GM23338 (cell line): ENCODE measurements around the gene ADGRL3. TPM values are rescaled to one million over a fixed set of nuclear protein-coding genes. Genes with fewer than 3 reads are reported as not detected.

ENCODE experiments used
- ATAC-seq: fragments of 200-7000 bp; cut with Tn5 transposase; 3 replicates; pipeline ENCODE4 v1.9.1; 2020
- DNase-seq: peaks from one replicate; pipeline ENCODE4 v3.0.0-alpha.2; 2015; ENCODE audit warnings: low spot score
- H2AFZ ChIP-seq: fragments of 200-600 bp; sonication (generic); 2 replicates; pipeline ENCODE4 v1.8.0; 2016; ENCODE audit warnings: antibody characterized with exemption, mild to moderate bottlenecking, moderate library complexity
- H3F3A ChIP-seq: fragments of 200-600 bp; sonication (generic); replicated peaks from 2 replicates; pipeline ENCODE4 v1.8.0; 2017; ENCODE audit warnings: antibody characterized with exemption, mixed run types, low read depth
- H3K27ac ChIP-seq: fragments of 200-600 bp; sonication (generic); 2 replicates; pipeline ENCODE4 v1.6.1; 2016; ENCODE audit warnings: low read depth
- H3K27me3 ChIP-seq: fragments of 200-600 bp; sonication (generic); 2 replicates; pipeline ENCODE4 v1.8.0; 2016; ENCODE audit warnings: mild to moderate bottlenecking, mixed run types, moderate library complexity; ENCODE audit not compliant: insufficient read depth
- H3K36me3 ChIP-seq: fragments of 200-600 bp; sonication (generic); 2 replicates; pipeline ENCODE4 v1.8.0; 2016; ENCODE audit warnings: mild to moderate bottlenecking; ENCODE audit not compliant: insufficient read depth
- H3K4me1 ChIP-seq: fragments of 200-600 bp; sonication (generic); 2 replicates; pipeline ENCODE4 v1.8.0; 2016; ENCODE audit warnings: mild to moderate bottlenecking, moderate library complexity; ENCODE audit not compliant: insufficient read depth
- H3K4me2 ChIP-seq: fragments of 200-600 bp; sonication (generic); 2 replicates; pipeline ENCODE4 v1.7.1; 2017; ENCODE audit warnings: mixed run types
- H3K4me3 ChIP-seq: fragments of 200-600 bp; sonication (generic); 2 replicates; pipeline ENCODE4 v1.6.1; 2016; ENCODE audit warnings: mixed run types
- H3K79me2 ChIP-seq: fragments of 200-600 bp; sonication (generic); replicated peaks from 2 replicates; pipeline ENCODE4 v1.8.0; 2017; ENCODE audit warnings: mild to moderate bottlenecking; ENCODE audit not compliant: insufficient read depth
- H3K9me2 ChIP-seq: fragments of 200-600 bp; sonication (generic); 2 replicates; pipeline ENCODE4 v1.8.0; 2017; ENCODE audit not compliant: insufficient read depth
- H4K20me1 ChIP-seq: fragments of 200-600 bp; sonication (generic); replicated peaks from 2 replicates; pipeline ENCODE4 v1.8.0; 2017; ENCODE audit warnings: mild to moderate bottlenecking; ENCODE audit not compliant: insufficient read depth
- H3K27ac Mint-ChIP-seq: 2 replicates; pipeline ENCODE4 v1.8.0; 2020; ENCODE audit warnings: inconsistent platforms, mild to moderate bottlenecking, moderate library complexity, mixed read lengths
- H3K27me3 Mint-ChIP-seq: 3 replicates; pipeline ENCODE4 v1.8.0; 2022; ENCODE audit warnings: low read depth, mild to moderate bottlenecking, moderate library complexity, mixed read lengths, inconsistent platforms; ENCODE audit not compliant: insufficient read depth, poor library complexity
- H3K36me3 Mint-ChIP-seq: 3 replicates; pipeline ENCODE4 v1.8.0; 2021; ENCODE audit warnings: low read depth, mild to moderate bottlenecking, inconsistent platforms, moderate library complexity, mixed read lengths
- H3K4me1 Mint-ChIP-seq: 3 replicates; pipeline ENCODE4 v1.8.0; 2020; ENCODE audit warnings: mild to moderate bottlenecking, inconsistent platforms, mixed read lengths
- H3K4me3 Mint-ChIP-seq: 3 replicates; pipeline ENCODE4 v1.8.0; 2021; ENCODE audit warnings: moderate library complexity, mild to moderate bottlenecking, inconsistent platforms, mixed read lengths
- H3K9me3 Mint-ChIP-seq: 3 replicates; pipeline ENCODE4 v1.8.0; 2020; ENCODE audit warnings: moderate library complexity, mild to moderate bottlenecking, inconsistent platforms, mixed read lengths
- CREB1 ChIP-seq: fragments of 250-450 bp; sonication (Bioruptor Pico); IDR thresholded peaks from 2 replicates; pipeline ENCODE4 v1.5.0; 2020; ENCODE audit warnings: low read depth, mild to moderate bottlenecking, moderate library complexity
- ETS1 ChIP-seq: IDR thresholded peaks from 2 replicates; pipeline ENCODE4 v1.6.1; 2016; ENCODE audit warnings: antibody characterized with exemption
- EZH2 ChIP-seq: fragments of 200-600 bp; sonication (generic); IDR thresholded peaks from one replicate; pipeline ENCODE4 v1.8.0; 2017; ENCODE audit warnings: antibody characterized with exemption, mild to moderate bottlenecking, low read depth; ENCODE audit not compliant: unreplicated experiment
- JUNB ChIP-seq: IDR thresholded peaks from one replicate; pipeline ENCODE4 v1.6.1; 2016; ENCODE audit warnings: antibody characterized with exemption; ENCODE audit not compliant: unreplicated experiment
- ZNF331 ChIP-seq: fragments of 250-450 bp; sonication (Bioruptor Pico); IDR thresholded peaks from 2 replicates; pipeline ENCODE4 v1.5.0; 2020; ENCODE audit warnings: low read depth, mild to moderate bottlenecking, moderate library complexity
- ZNF462 ChIP-seq: fragments of 250-450 bp; sonication (Bioruptor Pico); IDR thresholded peaks from 2 replicates; pipeline ENCODE4 v1.5.0; 2020; ENCODE audit warnings: mild to moderate bottlenecking, moderate library complexity
- polyA plus RNA-seq: library from polyadenylated mRNA; unstranded; fragments of >200 nt; fragmentation: Nextera tagmentation; extraction: Ambion mirVana; gene quantifications from 2 replicates; pipeline ENCODE4 v1.2.1, GENCODE V29; 2016
- total RNA-seq: library from RNA; depleted of rRNA; stranded (reverse); fragments of >200 nt; shearing (Covaris generic); gene quantifications from 2 replicates; pipeline ENCODE4 v1.2.3, GENCODE V29; 2014

The ADGRL3 gene
- total and polyA plus RNA-seq, 2 experiments from 2014 or later = 9.7 to 16.5 TPM

DNA sequence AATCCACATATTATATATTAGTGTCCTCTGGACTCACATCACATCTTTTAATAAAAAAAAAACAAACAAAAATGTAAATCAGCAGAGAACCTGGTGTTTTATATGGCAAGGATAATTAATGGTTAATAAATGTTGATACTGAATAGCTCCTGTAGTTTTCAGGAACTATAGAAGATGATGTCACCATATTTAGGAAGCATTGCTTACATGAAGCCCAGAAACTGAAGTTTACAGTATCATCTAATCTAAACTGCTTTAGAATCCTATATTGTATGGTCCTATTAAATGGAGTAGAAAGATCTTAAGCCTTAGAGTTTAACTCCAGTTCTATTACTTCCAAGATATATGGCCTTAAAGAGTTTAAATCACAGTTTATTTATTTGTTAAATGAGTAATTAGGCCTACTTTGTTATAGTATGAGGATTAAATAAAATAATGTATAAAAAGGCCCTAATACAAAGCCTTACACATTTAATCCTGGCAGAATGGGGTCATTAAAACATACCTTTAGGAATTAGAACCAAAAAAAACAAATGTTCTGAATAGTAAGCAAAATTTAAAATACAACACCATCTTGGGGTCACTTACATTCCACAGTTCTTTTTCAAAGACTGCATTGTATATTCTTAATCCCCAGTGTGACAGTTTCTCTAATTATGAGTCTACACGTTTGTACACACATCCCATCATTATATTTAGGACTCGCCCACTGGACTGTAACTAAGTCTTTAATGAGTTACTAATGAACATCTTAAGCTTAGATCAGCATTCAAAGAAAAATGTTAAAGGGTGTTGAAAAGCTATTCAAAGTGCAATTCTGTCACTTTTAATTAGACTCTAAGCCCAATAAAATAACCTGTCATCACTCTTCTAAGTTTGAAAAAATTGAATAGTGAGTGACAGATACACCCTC, 305.9 kb downstream of the ADGRL3 start (continued):
- TF ChIP-seq ZNF462 (CRISPR knock-in tag) = no peak

- Histone ChIP-seq H3K9me2 (no peaks in the 10 kb centered on the region; the same call in 1 of the 2 replicates), H3F3A (no peaks in the 10 kb centered on the region), H4K20me1 (no peaks in the 10 kb centered on the region), H2AFZ (no peak overlapping the region), H3K4me3 (no peak overlapping the region), H3K4me1 (no peaks in the 10 kb centered on the region), H3K27me3 (no peaks in the 10 kb centered on the region), H3K36me3 (no peaks in the 10 kb centered on the region), H3K79me2 (no peaks in the 10 kb centered on the region; the same call in 1 of the 2 replicates), H3K4me2 (no peak overlapping the region), H3K27ac (no peak overlapping the region)
- DNase-seq = no peak
- Mint-ChIP-seq H3K9me3 (no peaks in the 10 kb centered on the region; the same call in 1 of the 3 replicates), H3K27me3 (no peaks in the 10 kb centered on the region), H3K4me1 (peaks cover 13% of the 10 kb centered on the region; the same call in 2 of the 3 replicates), H3K4me3 (no peak overlapping the region), H3K27ac (peak overlapping the region; percentile 32; the same call in 1 of the 2 replicates), H3K36me3 (peaks cover 13% of the 10 kb centered on the region)
- no peak for ATAC-seq
- TF ChIP-seq EZH2 = no peak
- TF ChIP-seq ZNF331 (CRISPR knock-in tag) = no peak
- TF ChIP-seq JUNB = no peak
- no peak for TF ChIP-seq CREB1 (CRISPR knock-in tag)
- TF ChIP-seq ETS1 = no peak
- no peak for TF ChIP-seq ZNF462 (CRISPR knock-in tag)
Observed at GRCh38 chr4:61507091-61507490, 307.0 kb downstream of the ADGRL3 start.
